AG09319 (cell line): ENCODE data around the gene HDAC8.
"Not testable (repeated sequence)": the region's sequence is repeated elsewhere in the genome, so short reads cannot be mapped to it uniquely, and the experiment has no call there.

ENCODE experiments used
- DNase-seq: peaks from one replicate; pipeline ENCODE4 v3.0.0-alpha.2; 2010; ENCODE audit warnings: low read depth; ENCODE audit errors: extremely low read depth
- TF ChIP-seq, protein P1 (sequence below): IDR thresholded peaks from 2 replicates; pipeline ENCODE4 v1.5.1; 2011; ENCODE audit warnings: low read depth, mild to moderate bottlenecking, inconsistent platforms, low read length, moderate library complexity

The HDAC8 gene

DNA sequence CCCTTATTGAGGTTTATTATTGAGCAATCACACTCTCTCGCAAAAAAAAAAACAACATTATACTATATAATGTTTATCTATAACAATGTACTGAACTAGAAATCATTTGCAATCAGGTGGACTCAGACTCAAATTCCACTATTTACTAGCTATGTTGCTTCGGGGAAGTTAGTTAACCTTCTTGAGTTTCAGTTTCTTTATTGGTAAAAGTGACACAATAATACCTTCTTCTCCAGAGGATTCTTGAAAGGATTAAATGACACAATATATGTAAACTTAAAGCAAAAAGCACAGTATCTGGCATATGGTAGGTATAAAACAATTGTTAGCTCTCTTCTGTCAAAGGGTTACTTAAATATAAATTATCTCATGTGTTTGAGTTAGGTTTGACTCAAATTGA, 31.5 kb upstream of the HDAC8 start:
- DNase-seq: no peak
- TF ChIP-seq, protein P1, sequence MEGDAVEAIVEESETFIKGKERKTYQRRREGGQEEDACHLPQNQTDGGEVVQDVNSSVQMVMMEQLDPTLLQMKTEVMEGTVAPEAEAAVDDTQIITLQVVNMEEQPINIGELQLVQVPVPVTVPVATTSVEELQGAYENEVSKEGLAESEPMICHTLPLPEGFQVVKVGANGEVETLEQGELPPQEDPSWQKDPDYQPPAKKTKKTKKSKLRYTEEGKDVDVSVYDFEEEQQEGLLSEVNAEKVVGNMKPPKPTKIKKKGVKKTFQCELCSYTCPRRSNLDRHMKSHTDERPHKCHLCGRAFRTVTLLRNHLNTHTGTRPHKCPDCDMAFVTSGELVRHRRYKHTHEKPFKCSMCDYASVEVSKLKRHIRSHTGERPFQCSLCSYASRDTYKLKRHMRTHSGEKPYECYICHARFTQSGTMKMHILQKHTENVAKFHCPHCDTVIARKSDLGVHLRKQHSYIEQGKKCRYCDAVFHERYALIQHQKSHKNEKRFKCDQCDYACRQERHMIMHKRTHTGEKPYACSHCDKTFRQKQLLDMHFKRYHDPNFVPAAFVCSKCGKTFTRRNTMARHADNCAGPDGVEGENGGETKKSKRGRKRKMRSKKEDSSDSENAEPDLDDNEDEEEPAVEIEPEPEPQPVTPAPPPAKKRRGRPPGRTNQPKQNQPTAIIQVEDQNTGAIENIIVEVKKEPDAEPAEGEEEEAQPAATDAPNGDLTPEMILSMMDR: no peak

DNA sequence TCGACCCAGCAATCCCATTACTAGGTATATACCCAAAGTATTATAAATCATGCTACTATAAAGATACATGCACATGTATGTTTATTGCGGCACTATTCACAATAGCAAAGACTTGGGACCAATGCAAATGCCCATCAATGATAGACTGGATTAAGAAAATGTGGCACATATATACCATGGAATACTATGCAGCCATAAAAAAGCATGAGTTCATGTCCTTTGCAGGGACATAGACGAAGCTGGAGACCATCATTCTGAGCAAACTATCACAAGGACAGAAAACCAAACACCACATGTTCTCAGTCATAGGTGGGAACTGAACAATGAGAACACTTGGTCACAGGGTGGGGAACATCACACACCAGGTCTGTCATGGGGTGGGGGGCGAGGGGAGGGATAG, 18.4 kb upstream of the HDAC8 start:
- DNase-seq: not testable (repeated sequence)

- no peak for DNase-seq
These were observed 11.5 kb upstream of the HDAC8 start for GRCh38 chrX:72584163-72584562.

GRCh38 chrX:72576141-72576894, 3.7 kb upstream of the HDAC8 start:
- peak; percentile 3 for DNase-seq
- TF ChIP-seq, protein P1: no peak

More at GRCh38 chrX:72584163-72584562, 11.5 kb upstream of the HDAC8 start:
- TF ChIP-seq, protein P1: no peak

GRCh38 chrX:72573158-72573511, 492 bp upstream of the HDAC8 start:
- no peak for DNase-seq
- TF ChIP-seq, protein P1: no peak

GRCh38 chrX:72569786-72570185, 2.9 kb downstream of the HDAC8 start:
- peak; percentile 2 for DNase-seq
- TF ChIP-seq, protein P1: no peak

DNA sequence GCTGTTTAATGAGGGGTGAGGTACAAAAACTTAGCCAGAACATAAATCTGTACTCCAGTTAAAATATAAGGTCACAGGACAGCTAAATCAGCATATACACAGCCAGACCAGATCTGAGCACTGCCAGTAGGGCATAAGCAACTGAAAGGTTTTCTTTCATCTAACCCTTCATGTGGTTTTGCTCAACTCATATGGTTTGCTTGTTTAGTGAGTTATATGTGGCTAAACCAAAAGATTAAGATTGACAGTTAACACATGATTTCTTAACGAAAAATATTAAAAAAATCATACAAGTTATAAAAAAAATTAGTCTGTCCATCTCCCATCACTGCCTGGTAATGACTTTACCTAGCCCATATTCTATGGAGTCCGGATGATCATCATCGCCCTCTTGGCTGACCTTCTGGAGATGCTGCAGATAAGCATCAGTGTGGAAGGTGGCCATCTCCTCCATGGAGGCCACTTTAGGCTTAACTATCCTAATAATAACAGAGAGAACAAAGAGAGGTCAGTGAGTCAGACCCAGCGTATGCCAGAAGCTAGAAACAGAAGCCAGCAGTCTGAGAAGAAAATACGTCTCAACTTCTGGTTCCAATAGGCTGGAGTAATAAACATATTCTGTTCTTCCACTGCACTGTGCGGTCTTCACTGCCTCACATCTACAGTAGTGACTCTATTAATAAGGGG, 4.1 kb downstream of the HDAC8 start:
- no peak for DNase-seq
- TF ChIP-seq, protein P1: no peak
